ENCODE data around the gene AVPR2.

AVPR2 gene

GRCh38 chrX:153941336-153942252 is 37.1 kb downstream of the AVPR2 start:
- H3K4me3 ChIP-seq (ENCODE audit: low read depth, low read length): no peak overlapping the region
- TF ChIP-seq CTCF (IDR thresholded peaks at IDR 0.05; ENCODE audit: low read depth, low read length, missing control alignments): no peak
- in situ Hi-C loops (cut with HindIII; ENCODE audit: low sequenced_read_pairs): no loop called here
- no peak for DNase-seq (ENCODE audit: low read depth)

- no peak for TF ChIP-seq CTCF (IDR thresholded peaks at IDR 0.05; ENCODE audit: low read depth, low read length, missing control alignments)
- H3K4me3 ChIP-seq (ENCODE audit: low read depth, low read length): no peak within 1 kb of the TSS
- in situ Hi-C loops (cut with HindIII; ENCODE audit: low sequenced_read_pairs): no loop called here
- no peak for DNase-seq (ENCODE audit: low read depth)
Observed at GRCh38 chrX:153944140-153944799, 39.8 kb downstream of the AVPR2 start, which contains the start of gene RENBP. Gene RENBP, minus strand, starts transcription at chrX:153944643. Its CDS starts 33 bp downstream, at chrX:153944610.

GRCh38 chrX:153944800-153945150 is 40.3 kb downstream of the AVPR2 start:
- TF ChIP-seq CTCF (IDR thresholded peaks at IDR 0.05; ENCODE audit: low read depth, low read length, missing control alignments): no peak
- DNase-seq (ENCODE audit: low read depth): no peak
- in situ Hi-C loops (cut with HindIII; ENCODE audit: low sequenced_read_pairs): no loop called here
- H3K4me3 ChIP-seq (ENCODE audit: low read depth, low read length): no peak overlapping the region

- DNase-seq (ENCODE audit: low read depth): no peak
- in situ Hi-C loops (cut with HindIII; ENCODE audit: low sequenced_read_pairs): no loop called here
- no peak for TF ChIP-seq CTCF (IDR thresholded peaks at IDR 0.05; ENCODE audit: low read depth, low read length, missing control alignments)
- no peak overlapping the region for H3K4me3 ChIP-seq (ENCODE audit: low read depth, low read length)
Observed at GRCh38 chrX:153945956-153946943, 41.8 kb downstream of the AVPR2 start.

- TF ChIP-seq CTCF (IDR thresholded peaks at IDR 0.05; ENCODE audit: low read depth, low read length, missing control alignments): peak; percentile 95
- in situ Hi-C loops (cut with HindIII; ENCODE audit: low sequenced_read_pairs): no loop called here
- no peak overlapping the region for H3K4me3 ChIP-seq (ENCODE audit: low read depth, low read length)
- DNase-seq (ENCODE audit: low read depth): peak; percentile 56
Observed at GRCh38 chrX:153947009-153947769, 42.7 kb downstream of the AVPR2 start.
